Measurements from ENCODE around the gene SPEF1. TPM values are rescaled to one million over a fixed set of nuclear protein-coding genes. Genes with fewer than 3 reads are reported as not detected.
A peak's percentile ranks its signal among the peaks of the same experiment; 100 is the strongest.
"Not testable (repeated sequence)": the region's sequence is repeated elsewhere in the genome, so short reads cannot be mapped to it uniquely, and the experiment has no call there.

Gene SPEF1
- total and polyA plus RNA-seq, 2 of the 4 experiments (the other 2 are of a cell fraction), result 0.15 TPM; not detected in 1

GRCh38 chr20:3794168-3794567, 12.9 kb upstream of the SPEF1 start:
- DNase-seq; H3K4me2 ChIP-seq (ENCODE audit: low read depth, low read length); H4K20me1 ChIP-seq (ENCODE audit: insufficient read depth, low read length); H2BK5ac ChIP-seq (ENCODE audit: low read depth, low read length, poor library complexity, severe bottlenecking); POLR2A ChIA-PET (ENCODE audit: unreplicated experiment); intact Hi-C loops (cut with micrococcal nuclease); H3K18ac ChIP-seq (ENCODE audit: low read depth, low read length); H3K4me3 ChIP-seq (ENCODE audit: insufficient read depth, low read depth, low read length); H2AK9ac ChIP-seq (replicated peaks; ENCODE audit: low read depth, low read length, poor library complexity); H3K9ac ChIP-seq (ENCODE audit: low read depth, low read length); H3K23ac ChIP-seq (ENCODE audit: low read depth, low read length); H2AK5ac ChIP-seq (ENCODE audit: low read depth, low read length); CTCF ChIA-PET; H2AFZ ChIP-seq (replicated peaks; ENCODE audit: low read length, poor library complexity); H3K27me3 ChIP-seq (ENCODE audit: control insufficient read depth, insufficient read depth, low read length); BruUV-seq (replicated peaks); H3K27ac ChIP-seq (ENCODE audit: insufficient read depth, low read length); H3K36me3 ChIP-seq (ENCODE audit: control insufficient read depth, insufficient read depth, low read length); H3K56ac ChIP-seq (ENCODE audit: extremely low read depth, insufficient read depth, low read length); H3K9me1 ChIP-seq (ENCODE audit: insufficient read depth, low read length); H2BK20ac ChIP-seq (ENCODE audit: low read depth, low read length); H2BK120ac ChIP-seq (ENCODE audit: low read depth, low read length); H4K8ac ChIP-seq (ENCODE audit: low read depth in 2 of 2, low read length in 2 of 2); in situ Hi-C loops (cut with MboI; ENCODE audit: low sequenced_read_pairs); ATAC-seq (ENCODE audit: low read depth); H3K9me3 ChIP-seq (ENCODE audit: control insufficient read depth, insufficient read depth, low read length); H4K5ac ChIP-seq (ENCODE audit: low read depth, low read length); dilution Hi-C loops (cut with HindIII; ENCODE audit: low sequenced_read_pairs, unreplicated experiment); H4K91ac ChIP-seq (ENCODE audit: insufficient read depth, low read depth, low read length); H3K4ac ChIP-seq (ENCODE audit: low read depth, low read length); H2BK15ac ChIP-seq (ENCODE audit: low read depth, low read length); H3K14ac ChIP-seq (replicated peaks; ENCODE audit: low read depth, low read length): not testable (repeated sequence)
- Histone ChIP-seq H3K79me1 (ENCODE audit: low read depth in 1 of 2, low read length in 2 of 2) (peaks cover 26 to 38% of the 10 kb centered on the region in 2 experiments), H3K4me1 (ENCODE audit: control insufficient read depth, insufficient read depth, low read length) (peaks cover 19% of the 10 kb centered on the region)
- no CpG with 5 or more reads among the region's 3 CpGs for WGBS, 2 experiments (ENCODE audit: extremely low coverage in 2 of 2, insufficient read length in 1 of 2)

GRCh38 chr20:3789201-3789600, 8.0 kb upstream of the SPEF1 start:
- H2BK15ac ChIP-seq (ENCODE audit: low read depth, low read length); H3K18ac ChIP-seq (ENCODE audit: low read depth, low read length); H3K36me3 ChIP-seq (ENCODE audit: control insufficient read depth, insufficient read depth, low read length); H3K9ac ChIP-seq (ENCODE audit: low read depth, low read length); DNase-seq; H3K27ac ChIP-seq (ENCODE audit: insufficient read depth, low read length); H3K27me3 ChIP-seq (ENCODE audit: control insufficient read depth, insufficient read depth, low read length); BruUV-seq (replicated peaks); H3K9me3 ChIP-seq (ENCODE audit: control insufficient read depth, insufficient read depth, low read length); H3K4me3 ChIP-seq (ENCODE audit: insufficient read depth, low read depth, low read length); H2BK5ac ChIP-seq (ENCODE audit: low read depth, low read length, poor library complexity, severe bottlenecking); H3K4me2 ChIP-seq (ENCODE audit: low read depth, low read length); H3K4ac ChIP-seq (ENCODE audit: low read depth, low read length); H3K14ac ChIP-seq (replicated peaks; ENCODE audit: low read depth, low read length); ATAC-seq (ENCODE audit: low read depth); dilution Hi-C loops (cut with HindIII; ENCODE audit: low sequenced_read_pairs, unreplicated experiment); H2BK20ac ChIP-seq (ENCODE audit: low read depth, low read length); H2AK9ac ChIP-seq (replicated peaks; ENCODE audit: low read depth, low read length, poor library complexity); H3K56ac ChIP-seq (ENCODE audit: extremely low read depth, insufficient read depth, low read length); H2AFZ ChIP-seq (replicated peaks; ENCODE audit: low read length, poor library complexity); H3K23ac ChIP-seq (ENCODE audit: low read depth, low read length); H2BK120ac ChIP-seq (ENCODE audit: low read depth, low read length); H4K5ac ChIP-seq (ENCODE audit: low read depth, low read length); H4K91ac ChIP-seq (ENCODE audit: insufficient read depth, low read depth, low read length); H2AK5ac ChIP-seq (ENCODE audit: low read depth, low read length): not testable (repeated sequence)
- in situ Hi-C loops (cut with MboI; ENCODE audit: low sequenced_read_pairs), result loop anchor here (10.0 kb wide), 1 partner anchor 296 kb away; no protein-coding TSS in a partner anchor
- intact Hi-C loops (cut with micrococcal nuclease), result loop anchor here (5.0 kb wide), 1 partner anchor 227 kb away; no protein-coding TSS in a partner anchor
- H4K8ac ChIP-seq (ENCODE audit: low read depth in 2 of 2, low read length in 2 of 2), result 0 out of 4 replicates have a peak overlapping the region, but pooled peaks of 1 of the 2 experiments have one; percentile 7
- peaks cover 12% of the 10 kb centered on the region for H3K9me1 ChIP-seq (ENCODE audit: insufficient read depth, low read length)
- H4K20me1 ChIP-seq (ENCODE audit: insufficient read depth, low read length), result peaks cover 19% of the 10 kb centered on the region
- H3K79me1 ChIP-seq (ENCODE audit: low read depth in 1 of 2, low read length in 2 of 2), result peaks cover 5 to 18% of the 10 kb centered on the region in 2 experiments; a peak in 3 of 4 replicates
- CTCF ChIA-PET, result interaction anchor here (1.4 kb wide), 1 partner anchor 29 kb away, joined by 4 read pairs; no protein-coding TSS in a partner anchor
- 81% methylated on average over 2 of the region's 4 CpGs; no CpG with 5 or more reads in 1 of the 2 experiments for WGBS, 2 experiments (ENCODE audit: extremely low coverage in 2 of 2, insufficient read length in 1 of 2)
- POLR2A ChIA-PET (ENCODE audit: unreplicated experiment), result interaction anchor here (0.7 kb wide), 1 partner anchor 90 kb away, joined by 5 read pairs; no protein-coding TSS in a partner anchor
- peaks cover 15% of the 10 kb centered on the region for H3K4me1 ChIP-seq (ENCODE audit: control insufficient read depth, insufficient read depth, low read length)

Measured in IMR-90 (cell line).